Neural progenitor cell (in vitro differentiated cells): Measurements from ENCODE around the gene TTYH2.

Experiments
- CTCF ChIP-seq: fragments of 200-600 bp; sonication (generic); IDR thresholded peaks from 2 replicates; pipeline ENCODE4 v1.5.1; 2017; ENCODE audit warnings: antibody characterized with exemption, mild to moderate bottlenecking
- EZH2 ChIP-seq: fragments of 200-600 bp; sonication (generic); IDR thresholded peaks from 2 replicates; pipeline ENCODE4 v1.6.1; 2017; ENCODE audit warnings: antibody characterized with exemption, mild to moderate bottlenecking, moderate library complexity

GRCh38 chr17:74226252-74226651 lies 12.9 kb downstream of the TTYH2 start:
- no peak for TF ChIP-seq CTCF
- no peak for TF ChIP-seq EZH2
